ENCODE measurements around the gene KCTD19.

Gene KCTD19

GRCh38 chr16:67346341-67346740 lies 19.8 kb upstream of the KCTD19 start:
- no peak overlapping the region for H3K4me3 ChIP-seq (ENCODE audit: low read length)
- TF ChIP-seq EZH2phosphoT487 (IDR thresholded peaks at IDR 0.05; ENCODE audit: borderline replicate concordance, low read length) (no peak), CTCF (IDR thresholded peaks at IDR 0.05; ENCODE audit: low read depth, low read length, poor library complexity, severe bottlenecking) (no peak)
- H3K79me2 ChIP-seq (ENCODE audit: control insufficient read depth, low read length): no peaks in the 10 kb centered on the region
- no peaks in the 10 kb centered on the region for H3K36me3 ChIP-seq (ENCODE audit: control insufficient read depth, low read length)
- H3K9me3 ChIP-seq (ENCODE audit: control insufficient read depth, insufficient read depth, low read length): no peaks in the 10 kb centered on the region
- no peaks in the 10 kb centered on the region for H3F3A ChIP-seq (ENCODE audit: control insufficient read depth, insufficient read depth)
- H4K20me1 ChIP-seq (ENCODE audit: control insufficient read depth, insufficient read depth, low read depth, low read length): no peaks in the 10 kb centered on the region
- H3K4me1 ChIP-seq (ENCODE audit: control insufficient read depth, low read length): no peaks in the 10 kb centered on the region
- peaks cover 24% of the 10 kb centered on the region for H3K27me3 ChIP-seq (ENCODE audit: control insufficient read depth, low read length)
- H3K4me2 ChIP-seq (ENCODE audit: low read length): no peak overlapping the region
- no peak overlapping the region for H3K27ac ChIP-seq (ENCODE audit: low read depth, low read length)
- H3K9me2 ChIP-seq (replicated peaks; ENCODE audit: control insufficient read depth, low read length): no peaks in the 10 kb centered on the region

GRCh38 chr16:67345401-67345800 lies 18.9 kb upstream of the KCTD19 start:
- Histone ChIP-seq H3K36me3 (ENCODE audit: control insufficient read depth, low read length) (no peaks in the 10 kb centered on the region), H3K4me2 (ENCODE audit: low read length) (no peak overlapping the region), H3K9me2 (replicated peaks; ENCODE audit: control insufficient read depth, low read length) (no peaks in the 10 kb centered on the region), H3K4me3 (ENCODE audit: low read length) (no peak overlapping the region), H3K4me1 (ENCODE audit: control insufficient read depth, low read length) (no peaks in the 10 kb centered on the region), H3K27ac (ENCODE audit: low read depth, low read length) (no peak overlapping the region), H3K9me3 (ENCODE audit: control insufficient read depth, insufficient read depth, low read length) (no peaks in the 10 kb centered on the region), H3K27me3 (ENCODE audit: control insufficient read depth, low read length) (peaks cover 24% of the 10 kb centered on the region), H3F3A (ENCODE audit: control insufficient read depth, insufficient read depth) (no peaks in the 10 kb centered on the region), H3K79me2 (ENCODE audit: control insufficient read depth, low read length) (no peaks in the 10 kb centered on the region), H4K20me1 (ENCODE audit: control insufficient read depth, insufficient read depth, low read depth, low read length) (no peaks in the 10 kb centered on the region)
- TF ChIP-seq CTCF (IDR thresholded peaks at IDR 0.05; ENCODE audit: low read depth, low read length, poor library complexity, severe bottlenecking) (no peak), EZH2phosphoT487 (IDR thresholded peaks at IDR 0.05; ENCODE audit: borderline replicate concordance, low read length) (no peak)

GRCh38 chr16:67342616-67343015 lies 16.1 kb upstream of the KCTD19 start:
- H3K27ac ChIP-seq (ENCODE audit: low read depth, low read length): no peak overlapping the region
- no peaks in the 10 kb centered on the region for H3K4me1 ChIP-seq (ENCODE audit: control insufficient read depth, low read length)
- H3K4me3 ChIP-seq (ENCODE audit: low read length): no peak overlapping the region
- H3K36me3 ChIP-seq (ENCODE audit: control insufficient read depth, low read length): no peaks in the 10 kb centered on the region
- H3F3A ChIP-seq (ENCODE audit: control insufficient read depth, insufficient read depth): no peaks in the 10 kb centered on the region
- no peaks in the 10 kb centered on the region for H3K9me3 ChIP-seq (ENCODE audit: control insufficient read depth, insufficient read depth, low read length)
- H3K27me3 ChIP-seq (ENCODE audit: control insufficient read depth, low read length): peaks cover 11% of the 10 kb centered on the region
- no peak for TF ChIP-seq CTCF (IDR thresholded peaks at IDR 0.05; ENCODE audit: low read depth, low read length, poor library complexity, severe bottlenecking)
- no peak for TF ChIP-seq EZH2phosphoT487 (IDR thresholded peaks at IDR 0.05; ENCODE audit: borderline replicate concordance, low read length)
- no peak overlapping the region for H3K4me2 ChIP-seq (ENCODE audit: low read length)
- no peaks in the 10 kb centered on the region for H4K20me1 ChIP-seq (ENCODE audit: control insufficient read depth, insufficient read depth, low read depth, low read length)
- H3K9me2 ChIP-seq (replicated peaks; ENCODE audit: control insufficient read depth, low read length): no peaks in the 10 kb centered on the region
- H3K79me2 ChIP-seq (ENCODE audit: control insufficient read depth, low read length): no peaks in the 10 kb centered on the region

- H3K36me3 ChIP-seq (ENCODE audit: control insufficient read depth, low read length): no peaks in the 10 kb centered on the region
- no peaks in the 10 kb centered on the region for H3K4me1 ChIP-seq (ENCODE audit: control insufficient read depth, low read length)
- no peak overlapping the region for H3K4me3 ChIP-seq (ENCODE audit: low read length)
- H3K9me3 ChIP-seq (ENCODE audit: control insufficient read depth, insufficient read depth, low read length): no peaks in the 10 kb centered on the region
- no peaks in the 10 kb centered on the region for H3F3A ChIP-seq (ENCODE audit: control insufficient read depth, insufficient read depth)
- no peaks in the 10 kb centered on the region for H3K9me2 ChIP-seq (replicated peaks; ENCODE audit: control insufficient read depth, low read length)
- no peak overlapping the region for H3K4me2 ChIP-seq (ENCODE audit: low read length)
- H3K27me3 ChIP-seq (ENCODE audit: control insufficient read depth, low read length): peaks cover 4% of the 10 kb centered on the region; the same call in 1 of the 2 replicates
- no peaks in the 10 kb centered on the region for H4K20me1 ChIP-seq (ENCODE audit: control insufficient read depth, insufficient read depth, low read depth, low read length)
- H3K27ac ChIP-seq (ENCODE audit: low read depth, low read length): no peak overlapping the region
- H3K79me2 ChIP-seq (ENCODE audit: control insufficient read depth, low read length): no peaks in the 10 kb centered on the region
- TF ChIP-seq CTCF (IDR thresholded peaks at IDR 0.05; ENCODE audit: low read depth, low read length, poor library complexity, severe bottlenecking) (no peak), EZH2phosphoT487 (IDR thresholded peaks at IDR 0.05; ENCODE audit: borderline replicate concordance, low read length) (no peak)
Observed at GRCh38 chr16:67341250-67341649, 14.7 kb upstream of the KCTD19 start.
